GDM1 (cell line): Measurements from ENCODE around the gene RNF144B.
"Not testable (repeated sequence)": the region's sequence is repeated elsewhere in the genome, so short reads cannot be mapped to it uniquely, and the experiment has no call there.

ENCODE experiments used
- DNase-seq: peaks from one replicate; lab custom pipeline; 2025; lab: John Stamatoyannopoulos, UW

RNF144B gene

DNA sequence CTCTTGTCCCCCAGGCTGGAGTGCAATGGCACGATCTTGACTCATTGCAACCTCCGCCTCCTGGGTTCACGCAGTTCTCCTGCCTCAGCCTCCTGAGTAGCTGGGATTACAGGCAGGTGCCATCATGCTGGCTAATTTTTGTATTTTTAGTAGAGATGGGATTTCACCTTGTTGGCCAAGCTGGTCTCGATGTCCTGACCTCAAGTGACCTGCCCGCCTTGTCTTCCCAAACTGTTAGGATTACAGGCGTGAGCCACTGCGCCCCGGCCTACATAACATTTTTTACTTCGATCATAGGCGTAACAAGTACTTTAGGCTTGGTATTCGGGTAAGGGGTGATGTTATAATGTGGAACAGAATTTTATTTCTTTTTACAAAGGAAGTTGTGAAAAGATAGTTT, 22.5 kb downstream of the RNF144B start:
- DNase-seq = not testable (repeated sequence)

DNA sequence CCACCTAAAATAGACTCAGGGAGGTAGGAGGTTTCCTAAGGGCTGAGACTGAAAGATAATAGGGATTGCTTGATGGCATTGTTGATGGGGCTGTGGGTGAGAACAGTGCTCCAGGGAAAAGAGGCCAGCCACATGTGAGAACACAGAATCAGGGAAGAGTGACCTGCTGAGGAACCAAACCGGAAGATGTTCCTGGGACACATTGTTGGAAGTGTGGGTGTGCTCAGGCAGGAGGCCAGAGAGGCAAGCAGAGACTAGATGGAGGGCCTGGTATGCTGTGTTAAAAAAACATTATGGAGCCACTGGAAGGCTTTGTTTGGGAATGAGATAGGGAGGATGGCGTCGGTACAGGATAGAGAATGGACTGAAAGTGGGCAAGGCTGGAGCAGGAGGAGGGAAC, 23.3 kb downstream of the RNF144B start:
- DNase-seq = no peak

DNA sequence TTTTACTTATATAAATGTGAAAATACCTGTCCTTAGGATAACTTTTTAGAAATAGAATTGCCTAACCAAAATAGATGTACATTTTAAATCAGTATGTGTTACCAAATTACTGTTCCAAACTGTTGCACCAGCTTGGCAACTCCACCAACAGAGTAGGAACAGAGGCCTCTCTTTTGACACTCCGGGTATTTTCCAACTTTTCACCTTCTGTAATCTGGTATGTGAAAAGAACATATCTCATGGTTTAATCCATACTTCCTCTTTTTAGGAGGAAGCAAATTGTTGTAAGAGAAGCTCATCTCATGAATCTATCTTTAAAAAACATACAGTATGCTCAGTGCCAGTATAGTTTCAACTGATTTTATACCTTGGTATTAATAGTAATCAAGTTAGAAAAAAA, 24.9 kb downstream of the RNF144B start:
- no peak for DNase-seq

DNA sequence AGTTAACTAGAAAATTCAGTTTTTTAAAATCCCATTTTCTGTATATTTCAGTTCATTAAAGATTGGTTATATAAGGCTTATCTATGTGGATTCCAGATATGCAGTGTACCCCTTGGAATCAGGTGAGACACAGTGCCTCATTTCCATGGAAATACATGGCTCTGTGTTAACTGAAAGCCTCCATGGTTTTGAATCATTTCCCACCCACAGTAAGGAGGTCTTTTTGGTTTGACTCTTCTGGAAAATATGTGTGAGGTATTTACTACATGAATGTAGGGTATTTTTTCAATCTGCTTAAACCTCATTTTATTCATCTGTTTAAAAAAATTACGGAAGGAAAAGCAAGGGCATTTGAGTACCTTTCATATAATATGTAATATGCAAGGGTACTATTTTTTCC, 25.5 kb downstream of the RNF144B start:
- DNase-seq = no peak

DNA sequence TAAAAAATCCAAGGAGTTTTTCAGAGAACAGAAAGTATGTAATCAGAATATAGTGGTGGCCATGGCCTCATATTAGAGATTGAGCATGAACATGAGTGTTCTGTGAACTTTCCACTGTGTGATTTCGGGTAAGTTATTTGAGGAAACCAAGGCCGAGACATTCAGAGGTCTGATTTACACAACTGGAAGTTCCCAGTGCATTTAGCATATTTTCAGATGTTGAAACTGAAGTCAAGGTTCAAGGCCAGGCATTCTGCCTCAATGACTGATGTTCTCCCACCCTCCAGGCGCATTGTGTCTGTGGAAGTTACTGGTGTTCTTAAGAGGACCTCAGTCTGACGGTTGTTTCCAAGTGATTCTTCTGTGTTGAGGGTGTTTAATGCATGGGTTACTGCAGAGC, 26.2 kb downstream of the RNF144B start:
- no peak for DNase-seq

DNA sequence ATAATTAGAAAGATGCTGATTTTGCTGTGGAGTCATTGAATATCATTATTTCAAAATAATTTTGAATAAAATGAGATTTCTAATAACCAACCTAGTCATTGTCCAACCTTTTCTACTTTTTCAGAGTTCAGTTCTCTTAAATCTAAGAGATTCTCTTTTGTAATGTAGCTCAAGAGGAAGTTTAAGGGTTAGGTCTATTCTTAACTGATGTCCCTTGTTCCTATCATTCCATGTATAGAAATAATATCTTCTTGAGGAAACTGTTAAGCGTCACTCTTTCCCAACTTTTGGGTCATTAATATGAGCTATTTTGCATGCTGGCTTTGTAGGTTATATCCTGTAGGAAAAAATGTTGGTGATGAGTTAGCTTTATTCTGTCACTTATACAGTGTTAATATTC, 27.0 kb downstream of the RNF144B start:
- no peak for DNase-seq

DNA sequence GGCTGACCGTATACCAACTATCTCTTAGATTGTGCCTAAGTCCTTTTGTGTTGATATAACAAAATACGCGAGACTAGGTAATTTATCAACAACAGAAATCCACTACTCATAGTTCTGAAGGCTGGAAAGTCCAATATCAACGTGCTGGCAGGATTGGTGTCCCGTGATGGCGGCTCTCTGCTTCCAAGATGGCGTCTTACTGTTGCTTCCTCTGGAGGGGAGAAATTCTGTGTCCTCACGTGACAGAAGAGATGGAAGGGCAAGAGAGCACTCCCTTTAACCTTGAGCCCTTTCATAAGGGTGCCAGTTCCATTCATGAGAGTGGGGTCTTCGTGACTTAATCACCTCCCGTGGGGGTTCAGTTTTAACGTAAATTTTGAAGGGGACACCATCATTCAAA, 28.1 kb downstream of the RNF144B start:
- no peak for DNase-seq

DNA sequence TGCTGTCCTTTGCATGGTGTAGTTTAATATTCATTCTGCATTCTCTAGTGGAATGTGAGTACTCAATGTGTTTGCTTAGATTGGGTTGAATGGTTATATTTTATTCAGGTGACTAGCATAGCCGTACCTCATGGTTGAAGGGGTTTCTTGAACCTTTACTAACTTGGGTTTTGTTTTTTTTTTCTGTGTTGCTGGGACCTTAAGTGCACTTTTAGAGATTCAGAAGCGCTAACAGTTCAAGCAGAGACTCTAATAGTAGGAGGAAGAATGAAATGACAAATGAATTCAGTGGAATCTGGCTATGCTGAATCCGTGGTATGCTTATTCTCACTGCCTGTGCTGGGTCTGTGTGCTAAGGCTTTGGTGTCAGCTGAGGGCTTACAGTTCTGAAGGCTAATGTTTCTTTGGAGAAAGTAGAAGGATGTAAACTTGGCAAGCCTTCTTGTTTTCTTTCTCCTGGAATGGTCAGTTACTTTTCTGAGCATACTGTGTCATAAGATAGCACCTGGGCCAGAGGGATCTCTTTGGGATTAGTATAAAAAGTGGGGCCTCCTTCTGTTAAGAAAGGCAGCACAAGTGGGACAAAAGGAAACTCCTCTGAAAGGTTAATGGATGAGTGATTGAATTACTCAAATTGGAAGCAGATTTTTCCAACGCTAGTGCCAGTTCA, 28.7 kb downstream of the RNF144B start:
- DNase-seq = no peak

DNA sequence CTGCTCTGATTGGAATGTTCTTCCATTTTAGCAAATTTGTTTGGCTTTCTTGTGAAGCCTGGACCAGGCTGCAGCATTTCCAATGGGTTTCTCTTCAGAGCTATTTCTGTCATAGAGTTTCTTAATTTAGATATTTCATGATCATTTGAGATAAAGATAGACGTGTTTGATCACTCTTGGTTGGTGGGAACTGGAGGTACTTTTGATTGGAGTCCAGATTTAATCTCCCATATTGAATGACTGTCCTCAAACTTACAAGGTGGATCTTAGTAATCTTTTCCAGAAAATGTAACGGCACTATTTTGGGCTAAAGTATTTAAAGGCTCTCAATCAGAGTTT, 29.2 kb downstream of the RNF144B start:
- no peak for DNase-seq

DNA sequence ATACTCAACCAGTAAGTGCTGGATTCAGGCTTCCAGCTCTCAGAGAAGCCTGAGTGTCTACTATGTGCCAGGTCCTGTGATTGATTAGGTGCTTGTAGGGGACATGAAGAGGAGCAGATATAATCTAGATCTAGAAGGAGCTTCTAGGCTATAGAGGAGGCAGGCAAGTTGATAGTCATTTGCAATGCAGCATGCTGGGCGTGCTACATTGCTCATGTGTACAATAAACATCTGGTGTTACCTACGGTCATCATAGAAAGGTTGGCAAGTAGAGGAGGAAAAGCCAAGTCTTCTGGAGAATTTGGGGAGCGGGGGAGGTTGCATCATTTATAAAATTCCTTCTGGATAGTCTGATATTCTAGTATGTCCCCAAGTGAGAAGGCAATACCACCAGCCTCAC, 33.2 kb downstream of the RNF144B start:
- DNase-seq = no peak

DNA sequence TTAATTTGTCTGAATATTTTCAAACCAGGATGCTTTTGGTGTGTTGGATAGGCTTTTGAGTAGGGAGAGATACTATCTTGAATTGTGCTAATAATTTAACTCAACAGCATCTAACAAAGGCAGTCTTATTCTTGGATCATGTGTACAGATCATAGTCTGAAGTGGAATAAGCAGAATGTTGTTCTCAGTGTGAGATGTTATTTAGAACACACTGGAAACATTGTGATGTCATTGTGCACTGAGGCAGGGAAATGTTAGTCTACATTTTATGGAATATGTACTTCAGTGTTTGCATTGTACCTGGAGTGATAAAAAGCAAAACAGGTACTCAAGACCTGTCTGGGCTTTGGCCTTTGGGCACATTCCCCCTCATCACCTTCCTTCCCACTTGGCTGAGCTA, 35.0 kb downstream of the RNF144B start:
- DNase-seq = no peak

DNA sequence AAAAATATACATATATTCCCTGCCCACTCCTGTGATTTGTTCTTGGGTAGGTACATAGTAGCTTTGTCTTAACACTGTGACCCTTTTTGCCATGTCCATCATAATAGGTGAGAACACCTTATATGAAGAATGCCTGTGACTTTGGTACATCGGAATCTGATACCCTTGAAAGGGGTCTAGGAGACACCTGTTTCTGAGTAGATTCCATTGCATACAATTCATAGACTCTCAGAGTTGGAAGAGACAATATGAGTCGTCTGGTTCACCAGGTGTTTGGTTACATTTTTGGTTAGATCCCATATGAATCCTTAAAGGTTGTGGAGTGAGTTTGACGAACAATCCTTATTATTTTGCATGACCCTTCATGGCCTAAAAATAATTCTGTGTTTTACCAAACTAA, 36.3 kb downstream of the RNF144B start:
- no peak for DNase-seq

DNA sequence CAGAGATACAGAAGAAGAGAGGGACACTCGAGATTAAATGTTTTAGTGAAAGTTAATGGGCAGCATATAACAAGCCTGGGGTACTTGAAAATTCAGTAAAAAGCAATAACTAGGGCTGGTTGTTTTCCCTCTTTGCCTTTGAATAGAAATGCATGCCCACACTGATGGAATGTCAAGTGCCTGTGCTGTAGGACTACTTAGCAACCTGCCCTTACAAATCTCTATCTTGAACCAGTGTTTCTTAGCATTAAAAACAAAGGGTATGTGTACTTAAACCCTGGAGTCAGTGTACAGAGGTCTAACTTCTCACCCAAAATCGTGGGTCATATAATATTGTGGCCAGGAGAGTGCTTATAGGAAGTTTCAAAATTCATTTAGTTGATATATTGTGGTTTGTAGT, 37.1 kb downstream of the RNF144B start:
- no peak for DNase-seq

DNA sequence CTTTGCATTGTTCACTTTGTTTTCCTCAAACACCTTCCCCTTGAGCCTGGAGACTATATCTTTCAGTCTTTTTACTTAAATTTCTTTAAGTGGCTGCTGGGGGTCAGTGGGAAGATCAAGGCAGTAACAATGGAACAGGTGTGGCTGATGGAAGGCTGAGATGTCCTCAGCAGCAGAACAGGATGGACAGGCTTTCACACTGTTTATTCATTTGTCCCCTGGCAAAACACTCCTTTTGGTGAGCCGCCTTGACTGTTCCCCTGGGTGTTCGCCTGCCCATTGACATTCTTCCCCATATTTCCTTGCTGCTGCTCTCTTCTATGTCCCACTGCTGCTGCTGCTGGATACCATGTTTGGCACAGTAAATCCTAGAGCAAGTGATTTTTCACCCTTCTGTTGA, 38.1 kb downstream of the RNF144B start:
- no peak for DNase-seq

DNA sequence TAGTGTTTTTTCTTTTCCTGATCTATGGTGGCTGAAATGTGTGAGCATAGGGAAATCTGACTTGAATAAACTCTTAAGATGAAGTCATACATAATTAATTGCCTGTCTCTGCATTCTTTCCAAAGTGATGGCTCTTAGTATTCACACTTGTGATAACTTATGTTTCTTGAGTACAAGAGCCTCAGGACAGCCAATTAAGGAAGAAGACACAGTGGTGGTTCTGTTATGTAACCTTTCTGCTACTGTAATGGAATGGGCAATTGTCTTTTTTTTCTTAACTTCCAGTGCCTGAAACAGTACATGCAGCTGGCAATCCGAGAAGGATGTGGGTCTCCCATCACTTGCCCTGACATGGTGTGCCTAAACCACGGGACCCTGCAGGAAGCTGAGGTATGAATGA, 40.1 kb downstream of the RNF144B start:
- DNase-seq = no peak

DNA sequence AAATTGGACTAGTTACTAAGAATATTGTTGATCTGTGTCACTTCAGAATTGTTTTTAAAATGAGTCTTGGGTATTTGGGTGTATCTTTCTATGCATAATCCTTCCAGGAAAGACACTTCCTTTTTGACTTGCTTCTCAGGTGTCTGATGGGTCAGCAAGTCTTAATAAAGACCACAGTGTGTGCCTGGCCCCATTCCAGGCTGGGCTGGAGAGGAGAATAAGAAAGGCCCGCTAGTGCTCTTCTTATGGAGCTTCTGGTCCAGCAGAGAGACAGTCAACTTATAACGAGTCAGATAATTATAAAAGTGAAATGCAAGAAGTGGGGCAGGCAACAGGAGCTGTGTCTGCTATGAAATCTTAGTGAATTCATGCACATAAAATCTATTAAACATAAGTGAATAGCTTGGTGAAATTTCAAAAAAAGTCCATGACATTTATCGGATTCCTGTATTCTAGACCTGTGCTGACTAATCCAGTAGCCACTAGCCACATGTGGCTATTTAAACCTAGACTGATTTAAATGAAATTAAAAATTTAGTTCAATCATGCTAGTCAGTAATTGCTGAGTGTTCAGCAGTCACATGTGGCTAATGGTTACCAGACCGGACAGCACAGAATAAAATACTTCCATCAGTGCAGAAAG, 42.6 kb downstream of the RNF144B start:
- DNase-seq = no peak

DNA sequence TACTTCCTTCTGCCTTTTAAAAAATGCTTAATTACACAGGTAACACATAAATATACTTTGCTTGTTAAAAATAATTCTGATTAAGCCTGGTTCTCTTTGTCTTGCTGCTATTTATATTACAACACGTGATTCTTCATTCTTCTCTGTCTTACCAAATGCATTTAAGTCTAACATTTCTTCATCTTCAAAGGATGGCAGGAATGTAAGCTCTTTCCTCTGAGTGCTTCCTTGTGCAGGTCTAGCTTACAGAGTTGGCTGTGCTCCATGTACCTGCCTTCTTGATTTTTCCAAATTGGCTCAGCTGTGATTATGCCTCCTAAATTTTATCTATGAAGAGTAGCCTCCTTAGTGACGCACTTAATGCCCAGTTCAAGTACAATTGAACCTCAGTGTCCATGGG, 44.4 kb downstream of the RNF144B start:
- no peak for DNase-seq

DNA sequence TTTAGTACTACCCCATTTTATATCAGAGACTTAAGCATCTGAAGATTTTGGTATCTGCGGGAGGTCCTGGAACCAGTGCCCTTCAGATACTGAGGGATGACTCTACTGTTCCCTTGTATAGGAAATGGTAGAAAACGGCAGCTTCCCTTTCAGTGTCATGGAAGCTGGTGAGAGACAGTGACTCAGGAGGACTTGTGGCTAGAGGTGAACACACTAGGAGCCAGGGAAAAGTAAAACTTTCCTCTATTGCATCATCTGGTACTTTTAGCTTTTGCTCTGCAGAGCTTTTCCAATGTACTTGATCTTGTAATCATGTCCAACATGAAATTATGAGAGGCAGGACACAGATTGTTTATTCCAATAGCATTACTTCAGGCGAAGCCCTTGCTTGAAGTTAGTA, 45.0 kb downstream of the RNF144B start:
- no peak for DNase-seq

DNA sequence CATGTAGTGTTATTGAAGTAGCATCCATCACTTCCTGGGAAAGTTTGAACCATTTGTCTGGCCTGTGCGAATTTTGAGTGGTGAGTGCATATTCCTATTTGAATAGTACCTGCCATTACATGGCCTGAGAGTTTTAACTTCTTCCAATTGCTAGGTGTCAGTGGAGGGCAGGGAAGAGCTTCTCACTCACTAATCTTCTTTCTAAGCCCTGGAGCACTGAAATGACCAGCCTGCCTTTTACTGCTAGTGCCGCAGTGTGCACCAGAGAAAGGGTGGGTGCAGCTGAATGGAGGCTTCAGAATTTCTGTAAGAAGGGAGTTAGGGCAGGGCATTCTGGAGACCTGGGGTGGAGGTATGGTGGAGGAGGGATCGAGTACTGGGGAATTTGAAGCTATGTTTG, 45.5 kb downstream of the RNF144B start:
- DNase-seq = no peak

DNA sequence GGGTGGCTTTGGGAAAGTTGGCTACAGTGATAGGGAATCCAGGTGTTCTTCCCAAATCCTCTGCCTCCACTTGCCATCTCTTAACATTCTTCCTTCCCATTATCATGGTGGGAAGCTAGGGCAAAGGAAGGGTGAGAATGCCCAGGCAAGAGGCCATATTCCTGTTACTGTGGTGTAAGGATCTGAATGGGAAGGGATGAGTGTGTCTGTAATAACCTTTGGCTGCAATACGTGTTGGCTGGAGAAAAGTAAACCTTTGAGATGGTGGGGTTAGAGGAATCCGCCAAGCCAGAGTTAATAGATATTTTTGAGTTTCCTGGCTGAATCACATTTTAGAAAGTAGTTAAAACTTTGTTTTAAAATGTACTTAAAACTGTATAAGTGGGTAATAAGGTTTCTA, 45.9 kb downstream of the RNF144B start:
- no peak for DNase-seq

DNA sequence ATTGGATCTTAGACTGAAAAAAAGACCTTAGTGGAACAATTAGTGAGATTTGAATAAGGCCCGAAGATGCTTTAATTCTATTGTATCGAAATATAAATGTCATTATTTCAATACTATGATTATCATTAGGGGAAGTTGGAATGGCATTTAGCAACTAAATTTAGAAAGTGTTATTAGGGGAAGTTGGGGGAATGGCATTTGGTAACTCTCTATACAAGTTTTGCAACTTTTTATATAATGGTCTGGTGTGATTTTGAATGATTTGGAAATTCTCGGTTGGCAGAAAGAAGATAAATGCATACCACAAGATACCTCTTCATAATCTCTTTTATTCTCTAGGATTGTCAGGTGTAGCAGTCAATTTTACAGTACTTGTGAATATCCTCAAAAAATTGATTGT, 49.2 kb downstream of the RNF144B start:
- DNase-seq = no peak

DNA sequence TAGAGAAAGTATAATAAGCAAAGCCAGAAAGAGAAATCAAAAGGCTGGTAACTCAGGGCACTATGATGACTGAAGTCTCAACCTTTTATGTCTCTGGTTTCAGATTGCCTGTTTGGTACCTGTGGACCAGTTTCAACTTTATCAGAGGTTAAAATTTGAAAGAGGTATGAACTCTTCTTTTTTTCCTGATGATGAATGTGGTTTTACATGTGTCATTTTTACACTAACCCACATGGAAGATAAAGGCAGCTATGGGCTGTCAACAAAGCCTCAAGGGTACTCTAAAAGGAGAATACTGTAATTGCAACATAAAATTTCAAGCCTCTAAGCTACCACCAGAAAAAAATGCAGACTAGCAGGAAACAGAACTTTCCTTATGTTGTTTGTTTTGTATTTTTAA, 52.4 kb downstream of the RNF144B start:
- no peak for DNase-seq

DNA sequence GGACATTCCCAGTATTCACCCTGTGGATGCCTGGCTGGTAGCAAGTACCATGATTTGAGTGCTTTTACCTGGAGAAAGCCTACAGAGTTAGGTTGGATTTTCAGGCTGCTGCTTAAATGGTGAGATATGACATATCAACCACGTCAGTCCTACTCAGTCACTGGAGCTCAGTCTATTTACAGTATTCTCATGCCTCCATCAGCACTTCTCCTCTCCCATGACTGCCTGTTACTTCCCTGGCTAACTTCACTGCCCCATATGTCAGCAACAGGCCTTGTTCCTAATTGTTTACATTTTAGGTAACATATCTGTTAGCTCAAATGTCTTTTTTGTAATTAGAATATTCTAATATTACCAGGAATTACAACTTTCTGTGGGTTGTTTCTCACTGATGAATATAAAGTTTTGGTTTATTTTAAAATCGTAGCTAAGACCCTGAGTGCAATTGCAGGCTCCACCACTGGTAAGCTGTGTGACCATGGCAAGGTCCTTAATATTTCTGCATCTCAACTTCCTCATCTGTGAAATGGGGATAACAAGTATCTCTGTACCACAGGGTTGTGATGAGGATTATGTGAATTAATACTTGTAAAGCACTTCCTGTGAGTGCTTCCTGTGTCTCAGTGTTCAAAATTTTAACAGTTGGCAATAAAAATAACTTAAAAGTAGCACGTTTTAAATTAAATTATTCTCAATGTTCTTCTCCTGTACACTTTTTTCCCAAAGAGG, 54.3 kb downstream of the RNF144B start:
- DNase-seq = no peak

DNA sequence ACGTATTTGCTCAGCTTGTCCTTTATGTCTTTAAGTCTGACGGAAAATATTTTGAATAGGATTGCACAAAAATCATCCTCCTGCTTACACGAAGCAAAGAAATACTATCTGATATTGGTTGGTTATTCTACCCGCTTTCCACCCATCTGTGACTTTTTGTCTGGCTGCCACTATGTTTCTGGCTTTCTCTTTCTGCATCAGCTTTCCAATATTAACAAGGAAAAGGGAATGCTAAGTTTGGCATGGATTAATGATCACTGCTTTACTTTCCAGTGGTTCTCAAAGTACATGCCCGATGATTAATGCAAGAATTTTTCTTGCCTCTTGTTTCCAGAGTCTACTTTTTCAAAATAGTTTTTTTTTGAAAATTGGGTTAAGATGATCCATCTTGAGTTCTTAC, 57.0 kb downstream of the RNF144B start:
- DNase-seq = no peak
